22Rv1 (cell line): ENCODE measurements around the gene CDKAL1.

ENCODE experiments used
- CTCF ChIP-seq: fragments of 450-650 bp; IDR thresholded peaks from 2 replicates; pipeline ENCODE4 v1.5.1; 2017; ENCODE audit warnings: mild to moderate bottlenecking
- ZFX ChIP-seq: fragments of 450-650 bp; IDR thresholded peaks from 2 replicates; pipeline ENCODE4 v1.6.1; 2017; ENCODE audit warnings: antibody characterized with exemption, borderline replicate concordance

GRCh38 chr6:20932284-20932683 is 398.0 kb downstream of the CDKAL1 start:
- TF ChIP-seq CTCF (no peak), ZFX (no peak)
